Choroid plexus epithelial cell (primary cell): ENCODE measurements around the gene TNFAIP8L2.

Experiments used
- DNase-seq: peaks from one replicate; pipeline ENCODE4 v3.0.0-alpha.2; 2010; ENCODE audit warnings: low read depth
- H3K4me3 ChIP-seq: 2 replicates; pipeline ENCODE4 v1.5.1; 2011; ENCODE audit warnings: low read depth, mild to moderate bottlenecking, control low read depth, low read length, moderate library complexity
- CTCF ChIP-seq: conservative IDR thresholded peaks from 2 replicates; pipeline ENCODE4 v1.5.1; 2011; ENCODE audit warnings: low read depth, mild to moderate bottlenecking, control low read depth, inconsistent platforms, low read length, moderate library complexity

Gene TNFAIP8L2

GRCh38 chr1:151137789-151138188 lies 18.7 kb upstream of the TNFAIP8L2 start:
- H3K4me3 ChIP-seq: no peak overlapping the region
- no peak for DNase-seq
- no peak for TF ChIP-seq CTCF

- no peak for TF ChIP-seq CTCF
- H3K4me3 ChIP-seq: no peak overlapping the region
- no peak for DNase-seq
These were observed 13.9 kb upstream of the TNFAIP8L2 start for GRCh38 chr1:151142411-151143056.

GRCh38 chr1:151143057-151143435 lies 13.4 kb upstream of the TNFAIP8L2 start:
- no peak for TF ChIP-seq CTCF

GRCh38 chr1:151143986-151144385 lies 12.5 kb upstream of the TNFAIP8L2 start:
- no peak overlapping the region for H3K4me3 ChIP-seq
- TF ChIP-seq CTCF: no peak
- DNase-seq: no peak

More at GRCh38 chr1:151143057-151143435, 13.4 kb upstream of the TNFAIP8L2 start:
- DNase-seq: no peak
- H3K4me3 ChIP-seq: no peak overlapping the region

GRCh38 chr1:151144474-151145303 lies 11.8 kb upstream of the TNFAIP8L2 start:
- no peak for TF ChIP-seq CTCF
- peak overlapping the region; percentile 78 for H3K4me3 ChIP-seq
- peak; percentile 32 for DNase-seq

GRCh38 chr1:151145304-151146071 lies 11.0 kb upstream of the TNFAIP8L2 start:
- H3K4me3 ChIP-seq: peak overlapping the region; percentile 78
- no peak for TF ChIP-seq CTCF
- DNase-seq: peak; percentile 29
